ENCODE measurements around the gene MAG.

- no peak for TF ChIP-seq CTCF (IDR thresholded peaks at IDR 0.05)
- no peak for TF ChIP-seq POLR2A (IDR thresholded peaks at IDR 0.05)
Measured at GRCh38 chr19:35293363-35293739, 1.4 kb downstream of the MAG start.
